WTC11 (cell line): ENCODE measurements around the gene PCAT6. TPM values are rescaled to one million over a fixed set of nuclear protein-coding genes. Genes with fewer than 3 reads are reported as not detected.

Source experiments
- ATAC-seq: fragments of 200-7000 bp; cut with Tn5 transposase; 2 replicates; pipeline ENCODE4 v1.10.0; 2021; ENCODE audit warnings: mild to moderate bottlenecking, moderate library complexity
- CTCF ChIA-PET: fragments of 300-600 bp; sonication (Branson Sonifier 250); formaldehyde crosslinking; loops from one replicate; lab custom pipeline; 2021; ENCODE audit warnings: antibody characterized with exemption; lab: Charles Lee
- POLR2A ChIA-PET: fragments of 350-600 bp; sonication (Branson Sonifier 250); formaldehyde crosslinking; loops from one replicate; lab custom pipeline; 2021; ENCODE audit warnings: antibody characterized with exemption; lab: Charles Lee
- DNase-seq: peaks from one replicate; pipeline ENCODE4 v3.0.0; 2021; ENCODE audit warnings: low spot score
- H3K27ac Mint-ChIP-seq: 2 replicates; pipeline ENCODE4 v1.8.0; 2021; ENCODE audit warnings: mixed read lengths
- H3K27me3 Mint-ChIP-seq: 2 replicates; pipeline ENCODE4 v1.8.0; 2021; ENCODE audit warnings: low read depth, mild to moderate bottlenecking, moderate library complexity, mixed read lengths
- H3K36me3 Mint-ChIP-seq: 2 replicates; pipeline ENCODE4 v1.8.0; 2021; ENCODE audit warnings: mixed read lengths
- H3K4me1 Mint-ChIP-seq: 2 replicates; pipeline ENCODE4 v1.8.0; 2022; ENCODE audit warnings: mixed read lengths
- H3K4me3 Mint-ChIP-seq: 2 replicates; pipeline ENCODE4 v1.8.0; 2021; ENCODE audit warnings: mild to moderate bottlenecking, moderate library complexity, mixed read lengths
- H3K9me3 Mint-ChIP-seq: 2 replicates; pipeline ENCODE4 v1.8.0; 2021; ENCODE audit warnings: mixed read lengths
- ARID4B ChIP-seq: sonication (generic); formaldehyde crosslinking; IDR thresholded peaks from 2 replicates; pipeline ENCODE4 v1.8.0; 2023; ENCODE audit warnings: missing genetic modification reagents, mild to moderate bottlenecking, borderline replicate concordance
- CBFB ChIP-seq: sonication (generic); formaldehyde crosslinking; IDR thresholded peaks from 2 replicates; pipeline ENCODE4 v1.8.1; 2022; ENCODE audit warnings: mild to moderate bottlenecking, low read depth, missing genetic modification reagents
- CREM ChIP-seq: sonication (generic); formaldehyde crosslinking; IDR thresholded peaks from 2 replicates; pipeline ENCODE4 v1.8.1; 2022; ENCODE audit warnings: mild to moderate bottlenecking, missing genetic modification reagents, moderate library complexity
- E2F4 ChIP-seq: sonication (generic); formaldehyde crosslinking; IDR thresholded peaks from 2 replicates; pipeline ENCODE4 v1.8.1; 2022; ENCODE audit warnings: low read depth, mild to moderate bottlenecking, moderate library complexity, missing genetic modification reagents, borderline replicate concordance
- ESRRA ChIP-seq: sonication (generic); formaldehyde crosslinking; IDR thresholded peaks from 2 replicates; pipeline ENCODE4 v1.8.1; 2022; ENCODE audit warnings: mild to moderate bottlenecking, missing genetic modification reagents, borderline replicate concordance
- HMGXB4 ChIP-seq: sonication (generic); formaldehyde crosslinking; IDR thresholded peaks from 2 replicates; pipeline ENCODE4 v1.8.1; 2023; ENCODE audit warnings: mild to moderate bottlenecking, moderate library complexity, missing genetic modification reagents
- IRF1 ChIP-seq: sonication (generic); formaldehyde crosslinking; IDR thresholded peaks from 2 replicates; pipeline ENCODE4 v1.8.0; 2023; ENCODE audit warnings: missing genetic modification reagents
- MXD4 ChIP-seq: fragments of 250-450 bp; sonication (Bioruptor Pico); IDR thresholded peaks from 2 replicates; pipeline ENCODE4 v1.8.0; 2021; ENCODE audit warnings: mild to moderate bottlenecking, moderate library complexity, borderline replicate concordance
- NR3C1 ChIP-seq: sonication (generic); formaldehyde crosslinking; conservative IDR thresholded peaks from 2 replicates; pipeline ENCODE4 v1.8.1; 2023; ENCODE audit warnings: low read depth, mild to moderate bottlenecking, missing genetic modification reagents
- PRRX2 ChIP-seq: fragments of 250-450 bp; sonication (Bioruptor Pico); IDR thresholded peaks from 2 replicates; pipeline ENCODE4 v1.8.0; 2021; ENCODE audit warnings: mild to moderate bottlenecking
- TP53 ChIP-seq: sonication (generic); formaldehyde crosslinking; IDR thresholded peaks from 2 replicates; pipeline ENCODE4 v1.8.1; 2023; ENCODE audit warnings: mild to moderate bottlenecking, missing genetic modification reagents
- ZNF138 ChIP-seq: sonication (generic); formaldehyde crosslinking; conservative IDR thresholded peaks from 2 replicates; pipeline ENCODE4 v1.8.1; 2022; ENCODE audit warnings: mild to moderate bottlenecking, moderate library complexity, missing genetic modification reagents
- ZNF396 ChIP-seq: fragments of 250-450 bp; sonication (Bioruptor Pico); IDR thresholded peaks from 2 replicates; pipeline ENCODE4 v1.8.0; 2021; ENCODE audit warnings: mild to moderate bottlenecking, moderate library complexity, borderline replicate concordance
- ZNF425 ChIP-seq: fragments of 250-450 bp; sonication (Bioruptor Pico); conservative IDR thresholded peaks from 2 replicates; pipeline ENCODE4 v1.9.0; 2021; ENCODE audit warnings: mild to moderate bottlenecking
- ZNF532 ChIP-seq: fragments of 250-450 bp; sonication (Bioruptor Pico); IDR thresholded peaks from 2 replicates; pipeline ENCODE4 v1.9.0; 2021; ENCODE audit warnings: mild to moderate bottlenecking, borderline replicate concordance
- ZNF671 ChIP-seq: fragments of 250-450 bp; sonication (Bioruptor Pico); IDR thresholded peaks from 2 replicates; pipeline ENCODE4 v1.8.0; 2021; ENCODE audit warnings: mild to moderate bottlenecking
- total RNA-seq: library from RNA; stranded (reverse); gene quantifications from 3 replicates; pipeline ENCODE4 v1.2.3, GENCODE V29; 2021

The PCAT6 gene
- total RNA-seq, 1 experiment from 2014 or later = 11.7 TPM

- no peak for TF ChIP-seq ARID4B (CRISPR knock-in tag)
Observed at GRCh38 chr1:202815120-202815519, 4.4 kb downstream of the PCAT6 start (continued).

- CTCF ChIA-PET = interaction anchor here (0.6 to 2.0 kb wide), 2 partner anchors 21 to 33 kb away, joined by 3 to 5 read pairs; no protein-coding TSS in a partner anchor
- DNase-seq = no peak
- Mint-ChIP-seq H3K27me3 (peaks cover 8% of the 10 kb centered on the region), H3K27ac (no peak overlapping the region), H3K4me3 (no peak overlapping the region), H3K9me3 (no peaks in the 10 kb centered on the region), H3K4me1 (no peaks in the 10 kb centered on the region; the same call in 1 of the 2 replicates), H3K36me3 (no peaks in the 10 kb centered on the region)
- POLR2A ChIA-PET = interaction anchor here (0.7 kb wide), 1 partner anchor 241 kb away, joined by 4 read pairs; no protein-coding TSS in a partner anchor
- ATAC-seq = no peak
- no peak for TF ChIP-seq HMGXB4 (CRISPR knock-in tag)
- TF ChIP-seq ZNF425 (CRISPR knock-in tag) = no peak
- TF ChIP-seq ZNF532 = no peak
- no peak for TF ChIP-seq CBFB (CRISPR knock-in tag)
- no peak for TF ChIP-seq E2F4 (CRISPR knock-in tag)
- TF ChIP-seq PRRX2 = no peak
- TF ChIP-seq IRF1 (CRISPR knock-in tag) = no peak
- TF ChIP-seq ESRRA (CRISPR knock-in tag) = no peak
- no peak for TF ChIP-seq NR3C1
- TF ChIP-seq MXD4 (CRISPR knock-in tag) = no peak
- TF ChIP-seq ZNF138 (CRISPR knock-in tag) = no peak
- no peak for TF ChIP-seq CREM (CRISPR knock-in tag)
- TF ChIP-seq ZNF396 (CRISPR knock-in tag) = no peak
- TF ChIP-seq TP53 = no peak
- no peak for TF ChIP-seq ARID4B (CRISPR knock-in tag)
- TF ChIP-seq ZNF671 (CRISPR knock-in tag) = no peak
Observed at GRCh38 chr1:202818819-202819218, 8.1 kb downstream of the PCAT6 start.
